B cell (primary cell): ENCODE results near the gene SHC2. TPM values are rescaled to one million over a fixed set of nuclear protein-coding genes. Genes with fewer than 3 reads are reported as not detected.

Source experiments
- ATAC-seq: fragments of 200-7000 bp; cut with Tn5 transposase; one replicate; pipeline ENCODE4 v1.10.0; 2021; ENCODE audit warnings: low read depth, mild to moderate bottlenecking, moderate number of reproducible peaks, moderate library complexity
- CTCF ChIA-PET: fragments of 350-600 bp; sonication (Branson Sonifier 250); formaldehyde crosslinking; loops from one replicate; lab custom pipeline; 2021; ENCODE audit warnings: antibody characterized with exemption, inconsistent platforms; lab: Charles Lee
- POLR2A ChIA-PET: fragments of 350-600 bp; sonication (Branson Sonifier 250); formaldehyde crosslinking; loops from one replicate; lab custom pipeline; 2021; ENCODE audit warnings: antibody characterized with exemption; lab: Charles Lee
- DNase-seq: peaks from one replicate; pipeline ENCODE4 v3.0.0; 2013
- H2AFZ ChIP-seq: 2 replicates; pipeline ENCODE4 v1.6.1; 2012; ENCODE audit warnings: mild to moderate bottlenecking, low read depth, low read length; ENCODE audit not compliant: insufficient read depth, poor library complexity, severe bottlenecking
- H3K27ac ChIP-seq, 2 donors: 1 replicate in 1 of 2; 2 replicates in 1 of 2; pipeline ENCODE4 v1.5.1; 2012 to 2013; ENCODE audit warnings: low read length in 2 of 2, mild to moderate bottlenecking in 2 of 2, moderate library complexity in 1 of 2
- H3K27me3 ChIP-seq, 4 experiments: fragments of 200-600 bp in 1 of 4; sonication (generic) in 1 of 4; replicated peaks in 1 of 4; 1 replicate in 2 of 4; 2 replicates in 2 of 4; pipeline versions ENCODE4 v1.6.1 to v1.7.0; 2013 to 2016; ENCODE audit warnings: low read length in 3 of 4, mild to moderate bottlenecking in 2 of 4, mixed read lengths in 1 of 4, moderate library complexity in 1 of 4; ENCODE audit not compliant: insufficient read depth in 4 of 4, control insufficient read depth in 3 of 4; ENCODE audit errors: control extremely low read depth in 1 of 4
- H3K36me3 ChIP-seq, 2 experiments: replicated peaks in 1 of 2; 1 replicate in 1 of 2; 2 replicates in 1 of 2; pipeline versions ENCODE4 v1.6.1 to v1.7.1; 2013; ENCODE audit warnings: low read length in 1 of 2; ENCODE audit not compliant: insufficient read depth in 2 of 2, control insufficient read depth in 1 of 2; ENCODE audit errors: control extremely low read depth in 1 of 2, extremely low read depth in 1 of 2
- H3K4me1 ChIP-seq, 2 donors: fragments of 200-600 bp in 1 of 2; sonication (generic) in 1 of 2; 1 replicate in 1 of 2; 2 replicates in 1 of 2; pipeline versions ENCODE4 v1.5.1 to v1.6.1; 2013 to 2017; ENCODE audit warnings: low read length in 2 of 2; ENCODE audit not compliant: control insufficient read depth in 2 of 2, insufficient read depth in 2 of 2
- H3K4me2 ChIP-seq: replicated peaks from 2 replicates; pipeline ENCODE3; 2012; ENCODE audit warnings: mild to moderate bottlenecking, low read depth, low read length; ENCODE audit not compliant: poor library complexity, severe bottlenecking
- H3K4me3 ChIP-seq, 5 experiments: fragments of 200-600 bp in 1 of 5; sonication (generic) in 1 of 5; 1 replicate in 3 of 5; 2 replicates in 2 of 5; pipeline versions ENCODE4 v1.5.1 to v1.7.0; 2011 to 2016; ENCODE audit warnings: low read length in 4 of 5, mild to moderate bottlenecking in 4 of 5, low read depth in 2 of 5, control low read depth in 1 of 5, moderate library complexity in 1 of 5; ENCODE audit not compliant: insufficient read depth in 1 of 5; ENCODE audit errors: control extremely low read depth in 1 of 5, extremely low read depth in 1 of 5
- H3K79me2 ChIP-seq: fragments of 200-600 bp; sonication (generic); one replicate; pipeline ENCODE4 v1.6.0; 2016; ENCODE audit warnings: low read length; ENCODE audit not compliant: control insufficient read depth, insufficient read depth
- H3K9ac ChIP-seq: fragments of 200-600 bp; sonication (generic); 2 replicates; pipeline ENCODE4 v1.6.1; 2017; ENCODE audit warnings: mild to moderate bottlenecking, low read length, moderate library complexity
- H3K9me3 ChIP-seq, 3 donors: one replicate each; pipeline versions ENCODE4 v1.6.1 to v1.7.1; 2013; ENCODE audit warnings: low read length in 2 of 3; ENCODE audit not compliant: control insufficient read depth in 2 of 3, insufficient read depth in 1 of 3; ENCODE audit errors: control extremely low read depth in 1 of 3
- H4K20me1 ChIP-seq: 2 replicates; pipeline ENCODE4 v1.6.0; 2012; ENCODE audit warnings: mild to moderate bottlenecking, low read length; ENCODE audit not compliant: insufficient read depth, control insufficient read depth, poor library complexity, severe bottlenecking
- H3K27ac Mint-ChIP-seq: one replicate; pipeline ENCODE4 v1.8.0; 2021; ENCODE audit warnings: mixed read lengths
- H3K27me3 Mint-ChIP-seq: one replicate; pipeline ENCODE4 v1.8.0; 2021; ENCODE audit warnings: mixed read lengths
- H3K4me1 Mint-ChIP-seq: one replicate; pipeline ENCODE4 v1.8.0; 2021; ENCODE audit warnings: mixed read lengths
- H3K4me3 Mint-ChIP-seq: one replicate; pipeline ENCODE4 v1.8.0; 2021; ENCODE audit warnings: mixed read lengths
- H3K9me3 Mint-ChIP-seq: one replicate; pipeline ENCODE4 v1.8.0; 2022; ENCODE audit warnings: mixed read lengths; ENCODE audit not compliant: insufficient read depth
- EZH2 ChIP-seq: IDR thresholded peaks from 2 replicates; pipeline ENCODE4 v1.6.1; 2012; ENCODE audit warnings: borderline replicate concordance, low read depth, mild to moderate bottlenecking, moderate library complexity, low read length; ENCODE audit not compliant: insufficient read depth, poor library complexity, severe bottlenecking
- WGBS: methylation state at CpG from one replicate; pipeline ENCODE4 v1.1.5; 2013; ENCODE audit warnings: missing lambda C conversion rate; ENCODE audit not compliant: insufficient coverage; 5-methylcytosine and 5-hydroxymethylcytosine counted together
- intact Hi-C: fragments of 100-400 bp; cut with micrococcal nuclease; formaldehyde crosslinking; loops from one replicate; pipeline ENCODE4 v1.10.0; 2022
- polyA plus RNA-seq: library from polyadenylated mRNA; depleted of rRNA; stranded (reverse); fragments of >200 nt; gene quantifications from 2 replicates; pipeline ENCODE4 v1.2.3, GENCODE V29; 2012
- total RNA-seq, 2 donors: library from RNA; stranded (reverse); fragments of 120-200 nt in 1 of 2; gene quantifications; 1 replicate in 1 of 2; 2 replicates in 1 of 2; pipeline versions ENCODE4 v1.2.3 to v1.2.4, GENCODE V29; 2013 to 2022
- TF ChIP-seq, protein P1 (sequence below): fragments of 200-600 bp; IDR thresholded peaks from one replicate; pipeline ENCODE4 v1.8.0; 2022; ENCODE audit warnings: antibody characterized with exemption, mild to moderate bottlenecking

The SHC2 gene
- total and polyA plus RNA-seq, 2 donors (not counting 1 experiment from before 2014, with no cell fraction given) = 0.19 TPM; not detected in 1

- no peak overlapping the region for H3K4me2 ChIP-seq
- no peak overlapping the region for H2AFZ ChIP-seq
- no peaks in the 10 kb centered on the region for H3K79me2 ChIP-seq
- 85% methylated on average over 21 of the region's 38 CpGs for WGBS
- H3K9ac ChIP-seq = no peak overlapping the region
- Mint-ChIP-seq H3K9me3 (no peaks in the 10 kb centered on the region), H3K4me1 (no peaks in the 10 kb centered on the region), H3K27me3 (peaks cover 15% of the 10 kb centered on the region), H3K27ac (no peak overlapping the region), H3K4me3 (no peak overlapping the region)
- no peak for ATAC-seq
- no peak overlapping the region for H3K4me3 ChIP-seq
- H3K9me3 ChIP-seq = peaks cover 0 to 24% (median 0%) of the 10 kb centered on the region in 3 donors
- DNase-seq = no peak
- H3K27ac ChIP-seq = no peak overlapping the region
- peaks cover 0 to 16% (median 0%) of the 10 kb centered on the region in 4 experiments for H3K27me3 ChIP-seq
- intact Hi-C loops = no loop called here
- no peaks in the 10 kb centered on the region for H3K4me1 ChIP-seq
- H4K20me1 ChIP-seq = no peaks in the 10 kb centered on the region
- ChIA-PET POLR2A (no interaction called here), CTCF (no interaction called here)
- no peaks in the 10 kb centered on the region for H3K36me3 ChIP-seq
- TF ChIP-seq, protein P1, sequence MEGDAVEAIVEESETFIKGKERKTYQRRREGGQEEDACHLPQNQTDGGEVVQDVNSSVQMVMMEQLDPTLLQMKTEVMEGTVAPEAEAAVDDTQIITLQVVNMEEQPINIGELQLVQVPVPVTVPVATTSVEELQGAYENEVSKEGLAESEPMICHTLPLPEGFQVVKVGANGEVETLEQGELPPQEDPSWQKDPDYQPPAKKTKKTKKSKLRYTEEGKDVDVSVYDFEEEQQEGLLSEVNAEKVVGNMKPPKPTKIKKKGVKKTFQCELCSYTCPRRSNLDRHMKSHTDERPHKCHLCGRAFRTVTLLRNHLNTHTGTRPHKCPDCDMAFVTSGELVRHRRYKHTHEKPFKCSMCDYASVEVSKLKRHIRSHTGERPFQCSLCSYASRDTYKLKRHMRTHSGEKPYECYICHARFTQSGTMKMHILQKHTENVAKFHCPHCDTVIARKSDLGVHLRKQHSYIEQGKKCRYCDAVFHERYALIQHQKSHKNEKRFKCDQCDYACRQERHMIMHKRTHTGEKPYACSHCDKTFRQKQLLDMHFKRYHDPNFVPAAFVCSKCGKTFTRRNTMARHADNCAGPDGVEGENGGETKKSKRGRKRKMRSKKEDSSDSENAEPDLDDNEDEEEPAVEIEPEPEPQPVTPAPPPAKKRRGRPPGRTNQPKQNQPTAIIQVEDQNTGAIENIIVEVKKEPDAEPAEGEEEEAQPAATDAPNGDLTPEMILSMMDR = no peak
- no peak for TF ChIP-seq EZH2
These were observed 58.8 kb downstream of the SHC2 start for GRCh38 chr19:401866-402511.

DNA sequence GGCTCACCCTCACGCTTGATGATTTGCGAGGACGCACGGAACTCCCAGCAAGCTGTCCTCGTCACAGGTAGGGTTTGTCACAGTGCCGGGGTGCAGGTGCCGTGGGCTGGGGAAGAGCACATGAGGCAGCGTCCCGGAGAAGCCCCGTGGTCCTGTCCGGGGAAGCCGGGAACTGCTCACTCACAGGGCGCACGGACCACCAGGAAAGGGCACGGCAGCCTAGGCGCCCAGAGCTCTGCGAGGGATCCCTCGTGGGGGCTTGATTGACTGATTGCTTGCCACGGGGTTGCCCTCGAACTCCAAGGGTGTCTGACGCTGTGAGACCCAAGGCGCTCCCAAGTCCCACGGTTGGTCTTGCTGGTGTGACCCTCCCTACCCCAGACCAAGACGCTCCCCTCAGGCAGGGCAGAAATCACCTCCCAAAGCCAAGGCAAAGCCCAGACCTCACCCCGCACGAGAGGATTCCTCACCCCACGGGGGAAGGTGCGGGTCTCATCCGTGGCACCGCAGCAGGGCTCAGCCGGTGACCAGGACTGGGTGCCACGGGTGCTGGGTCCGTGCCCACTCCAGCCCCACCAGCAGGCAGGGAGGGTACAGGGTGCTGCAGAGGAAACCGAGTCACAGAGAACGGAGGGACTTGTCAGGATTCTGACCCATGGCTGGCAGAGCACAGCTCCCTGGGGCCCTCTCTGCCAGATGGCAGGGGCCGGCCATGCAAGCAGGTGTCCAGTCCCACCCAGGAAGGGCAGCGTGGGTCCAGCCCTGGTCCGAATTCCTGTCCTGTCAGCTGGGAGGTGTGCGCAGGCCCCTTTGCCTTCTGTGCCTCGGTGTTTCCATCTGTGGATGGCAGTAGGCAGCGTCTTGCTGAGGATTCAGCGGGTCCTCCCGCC lies 59.6 kb downstream of the SHC2 start:
- Histone ChIP-seq H3K79me2 (no peaks in the 10 kb centered on the region), H3K27ac (no peak overlapping the region), H4K20me1 (no peaks in the 10 kb centered on the region), H3K4me1 (no peaks in the 10 kb centered on the region), H3K27me3 (peaks cover 0 to 16% (median 0%) of the 10 kb centered on the region in 4 experiments), H2AFZ (no peak overlapping the region), H3K36me3 (no peaks in the 10 kb centered on the region), H3K9ac (no peak overlapping the region), H3K4me2 (no peak overlapping the region), H3K9me3 (peaks cover 0 to 24% (median 0%) of the 10 kb centered on the region in 3 donors), H3K4me3 (no peak overlapping the region)
- Mint-ChIP-seq H3K27me3 (peaks cover 15% of the 10 kb centered on the region), H3K4me1 (no peaks in the 10 kb centered on the region), H3K27ac (no peak overlapping the region), H3K9me3 (no peaks in the 10 kb centered on the region), H3K4me3 (no peak overlapping the region)
- TF ChIP-seq EZH2 = no peak
- TF ChIP-seq, protein P1 = no peak
- ATAC-seq (no peak), DNase-seq (no peak)
- intact Hi-C loops = no loop called here
- ChIA-PET CTCF (no interaction called here), POLR2A (no interaction called here)
- WGBS = 92% methylated on average over 43 of the region's 43 CpGs
